Measurements from ENCODE around the gene MST1. TPM values are rescaled to one million over a fixed set of nuclear protein-coding genes. Genes with fewer than 3 reads are reported as not detected.
A peak's percentile ranks its signal among the peaks of the same experiment; 100 is the strongest.

The MST1 gene
- total RNA-seq, 4 donors from 2014 or later = 0.89 to 7.3 (median 4.4) TPM

- Histone ChIP-seq H3K27me3 (no peaks in the 10 kb centered on the region), H3K27ac (peak overlapping the region in 1 of 4 donors; percentile 11), H3K36me3 (peaks cover 0 to 76% of the 10 kb centered on the region in 2 donors), H3K4me3 (no peak overlapping the region), H3K4me1 (peaks cover 0 to 37% (median 15%) of the 10 kb centered on the region in 3 donors), H3K9me3 (no peaks in the 10 kb centered on the region)
- no peak for TF ChIP-seq CTCF (IDR thresholded peaks at IDR 0.05)
- TF ChIP-seq POLR2A (IDR thresholded peaks at IDR 0.05) = no peak
- no peak for TF ChIP-seq POLR2AphosphoS5 (IDR thresholded peaks at IDR 0.05)
- no peak for TF ChIP-seq EP300 (IDR thresholded peaks at IDR 0.05)
- ATAC-seq = no peak
- WGBS, 2 donors (ENCODE audit: low coverage in 1 of 2) = 86 to 94% methylated on average over 2 to 7 of the region's 11 CpGs
Measured at GRCh38 chr3:49725906-49726681, 36.8 kb upstream of the MST1 start.

GRCh38 chr3:49724586-49724985, 35.3 kb upstream of the MST1 start:
- TF ChIP-seq CTCF (IDR thresholded peaks at IDR 0.05) (no peak), EP300 (IDR thresholded peaks at IDR 0.05) (no peak), POLR2A (IDR thresholded peaks at IDR 0.05) (no peak), POLR2AphosphoS5 (IDR thresholded peaks at IDR 0.05) (no peak)
- Histone ChIP-seq H3K4me3 (peak overlapping the region; percentile 22 to 99), H3K27ac (peak overlapping the region; percentile 15 to 99 (median 90)), H3K9me3 (no peaks in the 10 kb centered on the region), H3K27me3 (no peaks in the 10 kb centered on the region), H3K4me1 (peaks cover 0 to 48% (median 15%) of the 10 kb centered on the region in 3 donors), H3K36me3 (peaks cover 0 to 67% of the 10 kb centered on the region in 2 donors)
- 11% methylated on average over 3 of the region's 6 CpGs; no CpG with 5 or more reads in 1 of the 2 donors for WGBS, 2 donors (ENCODE audit: low coverage in 1 of 2)
- no peak for ATAC-seq

GRCh38 chr3:49723628-49724551, 34.6 kb upstream of the MST1 start, which contains the start of gene GMPPB:
TSS of gene GMPPB (minus strand) at chr3:49723951. CDS start at chr3:49723726, 225 bp downstream.
- peak; percentile 94 for ATAC-seq
- Histone ChIP-seq H3K36me3 (peaks cover 0 to 61% of the 10 kb centered on the region in 2 donors), H3K9me3 (no peaks in the 10 kb centered on the region), H3K27me3 (no peaks in the 10 kb centered on the region), H3K4me3 (peak within 1 kb of the TSS; percentile 76 to 99), H3K4me1 (peaks cover 0 to 55% (median 18%) of the 10 kb centered on the region in 3 donors), H3K27ac (peak within 1 kb of the TSS; percentile 80 to 99 (median 90))
- TF ChIP-seq POLR2AphosphoS5 (IDR thresholded peaks at IDR 0.05) (peak; percentile 91), CTCF (IDR thresholded peaks at IDR 0.05) (no peak), POLR2A (IDR thresholded peaks at IDR 0.05) (peak; percentile 76 to 89)
- 0% methylated on average over 1 of the region's 102 CpGs; no CpG with 5 or more reads in 1 of the 2 donors for WGBS, 2 donors (ENCODE audit: low coverage in 1 of 2)

- WGBS, 2 donors (ENCODE audit: low coverage in 1 of 2) = 0% methylated on average over 2 of the region's 20 CpGs; no CpG with 5 or more reads in 1 of the 2 donors
- Histone ChIP-seq H3K4me1 (peaks cover 0 to 61% (median 23%) of the 10 kb centered on the region in 3 donors), H3K27ac (peak overlapping the region; percentile 80 to 99 (median 90)), H3K36me3 (peaks cover 0 to 55% of the 10 kb centered on the region in 2 donors), H3K9me3 (no peaks in the 10 kb centered on the region), H3K4me3 (peak overlapping the region; percentile 76 to 99), H3K27me3 (no peaks in the 10 kb centered on the region)
- TF ChIP-seq POLR2A (IDR thresholded peaks at IDR 0.05) (no peak), CTCF (IDR thresholded peaks at IDR 0.05) (no peak), POLR2AphosphoS5 (IDR thresholded peaks at IDR 0.05) (no peak), EP300 (IDR thresholded peaks at IDR 0.05) (no peak)
- no peak for ATAC-seq
Measured at GRCh38 chr3:49723296-49723627, 34.0 kb upstream of the MST1 start.
